Sigmoid colon (tissue), 4 donors: Measurements from ENCODE around the gene TRIM4.

Experiments used
- CTCF ChIP-seq, 4 experiments: fragments of 450-650 bp in 3 of 4; fragments of 200-600 bp in 1 of 4; IDR thresholded peaks; one replicate each; pipeline ENCODE4 v1.5.1; 2016 to 2019; ENCODE audit warnings: antibody characterized with exemption in 4 of 4, mild to moderate bottlenecking in 3 of 4, moderate library complexity in 2 of 4
- EP300 ChIP-seq, 4 donors: sonication (generic); formaldehyde crosslinking; IDR thresholded peaks; one replicate each; pipeline ENCODE4 v1.6.1; 2017; ENCODE audit warnings: antibody characterized with exemption in 4 of 4
- POLR2AphosphoS5 ChIP-seq, 4 donors: sonication (generic); formaldehyde crosslinking; IDR thresholded peaks; one replicate each; pipeline ENCODE4 v1.6.1; 2017; ENCODE audit warnings: antibody characterized with exemption in 4 of 4

- TF ChIP-seq EP300 (IDR thresholded peaks at IDR 0.05) (no peak), CTCF (IDR thresholded peaks at IDR 0.05) (no peak), POLR2AphosphoS5 (IDR thresholded peaks at IDR 0.05) (no peak)
Observed at GRCh38 chr7:99855236-99855635, 64.1 kb downstream of the TRIM4 start.
